Muscle of leg (tissue), 11 donors: ENCODE data around the gene COPS7A. TPM values are rescaled to one million over a fixed set of nuclear protein-coding genes. Genes with fewer than 3 reads are reported as not detected.
A peak's percentile ranks its signal among the peaks of the same experiment; 100 is the strongest.

ENCODE experiments used
- DNase-seq: peaks from one replicate; pipeline ENCODE4 v3.0.0; 2013
- H3K27ac ChIP-seq: one replicate; pipeline ENCODE4 v1.5.1; 2013; ENCODE audit warnings: mild to moderate bottlenecking, low read length, control low read depth
- H3K27me3 ChIP-seq: one replicate; pipeline ENCODE4 v1.6.1; 2013; ENCODE audit warnings: low read length; ENCODE audit not compliant: control insufficient read depth, insufficient read depth
- H3K36me3 ChIP-seq: one replicate; pipeline ENCODE4 v1.6.1; 2013; ENCODE audit warnings: low read length; ENCODE audit not compliant: control insufficient read depth, insufficient read depth
- H3K4me1 ChIP-seq: one replicate; pipeline ENCODE4 v1.6.1; 2013; ENCODE audit warnings: low read length; ENCODE audit not compliant: control insufficient read depth, insufficient read depth
- H3K4me3 ChIP-seq: one replicate; pipeline ENCODE4 v1.5.1; 2013; ENCODE audit warnings: low read length, control low read depth
- H3K9me3 ChIP-seq: replicated peaks from 2 replicates; pipeline ENCODE4 v1.6.1; 2013; ENCODE audit warnings: low read depth, low read length; ENCODE audit not compliant: control insufficient read depth
- WGBS: methylation state at CpG from one replicate; pipeline ENCODE4 v1.1.5; 2013; ENCODE audit warnings: missing lambda C conversion rate; ENCODE audit not compliant: insufficient coverage; 5-methylcytosine and 5-hydroxymethylcytosine counted together
- polyA plus RNA-seq, 8 donors: library from polyadenylated mRNA; unstranded; fragments of 120-200 nt; gene quantifications; one replicate each; pipeline versions ENCODE4 v1.2.1 to v1.2.3, GENCODE V29; 2013; ENCODE audit warnings: inconsistent platforms in 1 of 8, low replicate concordance in 1 of 8; ENCODE audit not compliant: insufficient read length in 8 of 8, insufficient read depth in 1 of 8
- total RNA-seq: library from RNA; stranded (reverse); fragments of 120-200 nt; gene quantifications from one replicate; pipeline ENCODE4 v1.2.4, GENCODE V29; 2013

The COPS7A gene
- total and polyA plus RNA-seq, 9 donors, result 53.6 to 68.7 (median 64.3) TPM

GRCh38 chr12:6767353-6768319, 43.8 kb downstream of the COPS7A start:
- DNase-seq, result peak; percentile 46
- peaks cover 2% of the 10 kb centered on the region for H3K27me3 ChIP-seq
- WGBS, result 4% methylated on average over 29 of the region's 44 CpGs

GRCh38 chr12:6768437-6768914, 44.6 kb downstream of the COPS7A start:
- H3K4me3 ChIP-seq, result peak overlapping the region; percentile 96
- peaks cover 57% of the 10 kb centered on the region for H3K4me1 ChIP-seq
- H3K27me3 ChIP-seq, result peaks cover 7% of the 10 kb centered on the region
- H3K9me3 ChIP-seq, result no peaks in the 10 kb centered on the region
- peak; percentile 50 for DNase-seq
- WGBS, result no CpG with 5 or more reads among the region's 6 CpGs
- H3K27ac ChIP-seq, result peak overlapping the region; percentile 93
- peaks cover 35% of the 10 kb centered on the region for H3K36me3 ChIP-seq

More at GRCh38 chr12:6767353-6768319, 43.8 kb downstream of the COPS7A start:
- Histone ChIP-seq H3K36me3 (peaks cover 35% of the 10 kb centered on the region), H3K27ac (peak overlapping the region; percentile 93), H3K4me1 (peaks cover 59% of the 10 kb centered on the region), H3K4me3 (peak overlapping the region; percentile 96), H3K9me3 (no peaks in the 10 kb centered on the region)

GRCh38 chr12:6768990-6769389, 45.1 kb downstream of the COPS7A start:
- DNase-seq, result peak; percentile 72
- peaks cover 8% of the 10 kb centered on the region for H3K27me3 ChIP-seq
- peak overlapping the region; percentile 93 for H3K27ac ChIP-seq
- peaks cover 35% of the 10 kb centered on the region for H3K36me3 ChIP-seq
- H3K4me1 ChIP-seq, result peaks cover 55% of the 10 kb centered on the region
- H3K4me3 ChIP-seq, result peak overlapping the region; percentile 96
- 28% methylated on average over 3 of the region's 6 CpGs for WGBS
- H3K9me3 ChIP-seq, result no peaks in the 10 kb centered on the region

GRCh38 chr12:6769666-6770065, 45.8 kb downstream of the COPS7A start:
- Histone ChIP-seq H3K36me3 (peaks cover 37% of the 10 kb centered on the region), H3K4me3 (no peak overlapping the region), H3K27ac (no peak overlapping the region), H3K4me1 (peaks cover 50% of the 10 kb centered on the region), H3K27me3 (peaks cover 15% of the 10 kb centered on the region), H3K9me3 (no peaks in the 10 kb centered on the region)
- 20% methylated on average over 1 of the region's 4 CpGs for WGBS
- DNase-seq, result no peak

GRCh38 chr12:6770094-6770493, 46.2 kb downstream of the COPS7A start:
- H3K27me3 ChIP-seq, result peaks cover 18% of the 10 kb centered on the region
- H3K36me3 ChIP-seq, result peaks cover 38% of the 10 kb centered on the region
- WGBS, result no CpG with 5 or more reads among the region's 12 CpGs
- no peak for DNase-seq
- no peaks in the 10 kb centered on the region for H3K9me3 ChIP-seq
- peaks cover 46% of the 10 kb centered on the region for H3K4me1 ChIP-seq
- no peak overlapping the region for H3K4me3 ChIP-seq
- H3K27ac ChIP-seq, result no peak overlapping the region

- Histone ChIP-seq H3K27ac (no peak overlapping the region), H3K4me1 (peaks cover 41% of the 10 kb centered on the region)
- 64% methylated on average over 2 of the region's 10 CpGs for WGBS
Measured at GRCh38 chr12:6770600-6770999, 46.8 kb downstream of the COPS7A start.

GRCh38 chr12:6771091-6771495, 47.2 kb downstream of the COPS7A start:
- H3K4me3 ChIP-seq, result no peak overlapping the region
- H3K27ac ChIP-seq, result peak overlapping the region; percentile 3
- H3K36me3 ChIP-seq, result peaks cover 44% of the 10 kb centered on the region
- H3K27me3 ChIP-seq, result peaks cover 20% of the 10 kb centered on the region
- no CpG with 5 or more reads among the region's 4 CpGs for WGBS
- H3K4me1 ChIP-seq, result peaks cover 37% of the 10 kb centered on the region
- H3K9me3 ChIP-seq, result no peaks in the 10 kb centered on the region
- DNase-seq, result peak; percentile 82

More at GRCh38 chr12:6770600-6770999, 46.8 kb downstream of the COPS7A start:
- Histone ChIP-seq H3K36me3 (peaks cover 42% of the 10 kb centered on the region), H3K4me3 (no peak overlapping the region), H3K27me3 (peaks cover 20% of the 10 kb centered on the region), H3K9me3 (no peaks in the 10 kb centered on the region)
- no peak for DNase-seq

GRCh38 chr12:6771509-6772330, 47.9 kb downstream of the COPS7A start:
- H3K4me3 ChIP-seq, result no peak overlapping the region
- H3K36me3 ChIP-seq, result peaks cover 45% of the 10 kb centered on the region
- no peaks in the 10 kb centered on the region for H3K9me3 ChIP-seq
- peaks cover 37% of the 10 kb centered on the region for H3K4me1 ChIP-seq
- WGBS, result 67% methylated on average over 4 of the region's 12 CpGs
- H3K27me3 ChIP-seq, result peaks cover 20% of the 10 kb centered on the region
- no peak for DNase-seq
- H3K27ac ChIP-seq, result peak overlapping the region; percentile 3

GRCh38 chr12:6772331-6772695, 48.5 kb downstream of the COPS7A start, which contains the start of gene LAG3:
TSS of gene LAG3 (plus strand) at chr12:6772520. CDS start at chr12:6772853, 333 bp downstream.
- peaks cover 45% of the 10 kb centered on the region for H3K36me3 ChIP-seq
- 36% methylated on average over 7 of the region's 15 CpGs for WGBS
- H3K27ac ChIP-seq, result peak within 1 kb of the TSS; percentile 3
- H3K4me3 ChIP-seq, result no peak within 1 kb of the TSS
- no peak for DNase-seq
- H3K9me3 ChIP-seq, result no peaks in the 10 kb centered on the region
- peaks cover 20% of the 10 kb centered on the region for H3K27me3 ChIP-seq
- peaks cover 37% of the 10 kb centered on the region for H3K4me1 ChIP-seq
